IMR-90 (cell line): ENCODE data around the gene TCFL5. TPM values are rescaled to one million over a fixed set of nuclear protein-coding genes. Genes with fewer than 3 reads are reported as not detected.

Experiments
- ATAC-seq: fragments of 200-7000 bp; cut with Tn5 transposase; 2 replicates; pipeline ENCODE4 v1.9.1; 2020; ENCODE audit warnings: low read depth, mild to moderate bottlenecking, moderate library complexity
- BruUV-seq: library from RNA; stranded (reverse); fragments of 400-500 nt; replicated peaks from 2 replicates; lab custom pipeline; 2021; lab: Mats Ljungman, UMichigan
- CTCF ChIA-PET: fragments of 300-600 bp; formaldehyde crosslinking; extraction: SDS; loops from one replicate; lab custom pipeline; 2021; ENCODE audit warnings: antibody characterized with exemption; lab: Yijun Ruan, JAX
- POLR2A ChIA-PET: fragments of 300-600 bp; sonication (Branson Sonifier 250); formaldehyde crosslinking; loops from one replicate; lab custom pipeline; 2022; ENCODE audit warnings: antibody characterized with exemption; ENCODE audit not compliant: unreplicated experiment; lab: Charles Lee
- DNase-seq: peaks from one replicate; pipeline ENCODE4 v3.0.0; 2013
- H2AFZ ChIP-seq: replicated peaks from 2 replicates; pipeline ENCODE3; 2013; ENCODE audit warnings: low read length, mild to moderate bottlenecking; ENCODE audit not compliant: poor library complexity
- H2AK5ac ChIP-seq: 2 replicates; pipeline ENCODE4 v1.6.1; 2013; ENCODE audit warnings: low read depth, low read length, inconsistent platforms
- H2AK9ac ChIP-seq: replicated peaks from 2 replicates; pipeline ENCODE3; 2013; ENCODE audit warnings: mild to moderate bottlenecking, low read depth, low read length, moderate library complexity; ENCODE audit not compliant: poor library complexity
- H2BK120ac ChIP-seq: 2 replicates; pipeline ENCODE4 v1.6.1; 2013; ENCODE audit warnings: low read depth, low read length, inconsistent platforms
- H2BK15ac ChIP-seq: 3 replicates; pipeline ENCODE4 v1.6.1; 2013; ENCODE audit warnings: low read depth, low read length, inconsistent platforms
- H2BK20ac ChIP-seq: 2 replicates; pipeline ENCODE4 v1.6.1; 2013; ENCODE audit warnings: low read depth, mild to moderate bottlenecking, inconsistent platforms, low read length, moderate library complexity
- H2BK5ac ChIP-seq: 2 replicates; pipeline ENCODE4 v1.6.1; 2013; ENCODE audit warnings: mild to moderate bottlenecking, low read depth, low read length, inconsistent platforms; ENCODE audit not compliant: poor library complexity, severe bottlenecking
- H3K14ac ChIP-seq: replicated peaks from 2 replicates; pipeline ENCODE4 v1.6.1; 2013; ENCODE audit warnings: low read depth, low read length, inconsistent platforms
- H3K18ac ChIP-seq: 2 replicates; pipeline ENCODE4 v1.6.1; 2013; ENCODE audit warnings: low read depth, low read length, control low read depth
- H3K23ac ChIP-seq: 2 replicates; pipeline ENCODE4 v1.6.1; 2013; ENCODE audit warnings: low read depth, low read length, inconsistent platforms
- H3K27ac ChIP-seq: 2 replicates; pipeline ENCODE4 v1.5.1; 2013; ENCODE audit warnings: mild to moderate bottlenecking, control low read depth, low read length; ENCODE audit not compliant: insufficient read depth
- H3K27me3 ChIP-seq: 2 replicates; pipeline ENCODE4 v1.6.1; 2013; ENCODE audit warnings: low read length; ENCODE audit not compliant: control insufficient read depth, insufficient read depth
- H3K36me3 ChIP-seq: 2 replicates; pipeline ENCODE4 v1.6.1; 2013; ENCODE audit warnings: low read length, mixed read lengths; ENCODE audit not compliant: control insufficient read depth, insufficient read depth
- H3K4ac ChIP-seq: 2 replicates; pipeline ENCODE4 v1.6.1; 2013; ENCODE audit warnings: low read depth, low read length, inconsistent platforms
- H3K4me1 ChIP-seq: 2 replicates; pipeline ENCODE4 v1.6.1; 2013; ENCODE audit warnings: low read length, mixed read lengths; ENCODE audit not compliant: control insufficient read depth, insufficient read depth
- H3K4me2 ChIP-seq: 2 replicates; pipeline ENCODE4 v1.6.1; 2013; ENCODE audit warnings: low read depth, mild to moderate bottlenecking, control low read depth, low read length, moderate library complexity
- H3K4me3 ChIP-seq: 2 replicates; pipeline ENCODE4 v1.5.1; 2013; ENCODE audit warnings: low read depth, mild to moderate bottlenecking, control low read depth, low read length, moderate library complexity; ENCODE audit not compliant: insufficient read depth
- H3K56ac ChIP-seq: 2 replicates; pipeline ENCODE4 v1.6.1; 2013; ENCODE audit warnings: low read length, inconsistent platforms; ENCODE audit not compliant: insufficient read depth; ENCODE audit errors: extremely low read depth
- H3K79me1 ChIP-seq, 2 experiments: 2 replicates each; pipeline ENCODE4 v1.6.1; 2013; ENCODE audit warnings: low read length in 2 of 2, inconsistent platforms in 1 of 2, low read depth in 1 of 2
- H3K9ac ChIP-seq: 2 replicates; pipeline ENCODE4 v1.6.1; 2013; ENCODE audit warnings: low read depth, low read length, control low read depth
- H3K9me1 ChIP-seq: 2 replicates; pipeline ENCODE4 v1.6.1; 2013; ENCODE audit warnings: low read length, inconsistent platforms; ENCODE audit not compliant: insufficient read depth
- H3K9me3 ChIP-seq: 2 replicates; pipeline ENCODE4 v1.6.1; 2013; ENCODE audit warnings: low read length; ENCODE audit not compliant: control insufficient read depth, insufficient read depth
- H4K20me1 ChIP-seq: 2 replicates; pipeline ENCODE4 v1.6.1; 2013; ENCODE audit warnings: low read length, inconsistent platforms; ENCODE audit not compliant: insufficient read depth
- H4K5ac ChIP-seq: 2 replicates; pipeline ENCODE4 v1.6.1; 2013; ENCODE audit warnings: mild to moderate bottlenecking, low read depth, low read length, control low read depth
- H4K8ac ChIP-seq, 2 experiments: 2 replicates each; pipeline ENCODE4 v1.6.1; 2013; ENCODE audit warnings: low read depth in 2 of 2, low read length in 2 of 2, control low read depth in 1 of 2, inconsistent platforms in 1 of 2
- H4K91ac ChIP-seq: 2 replicates; pipeline ENCODE4 v1.6.1; 2013; ENCODE audit warnings: low read depth, low read length, inconsistent platforms; ENCODE audit not compliant: insufficient read depth
- BHLHE40 ChIP-seq: fragments of 150-350 bp; IDR thresholded peaks from 2 replicates; pipeline ENCODE4 v1.6.1; 2016; ENCODE audit warnings: mild to moderate bottlenecking, low read depth, low read length
- CEBPB ChIP-seq: IDR thresholded peaks from 2 replicates; pipeline ENCODE4 v1.6.1; 2012; ENCODE audit warnings: low read depth, low read length, improper control_type of control experiment
- CHD1 ChIP-seq: IDR thresholded peaks from 2 replicates; pipeline ENCODE4 v1.6.1; 2012; ENCODE audit warnings: low read depth, low read length, improper control_type of control experiment
- FOS ChIP-seq: fragments of 150-350 bp; IDR thresholded peaks from 2 replicates; pipeline ENCODE4 v1.6.1; 2016; ENCODE audit warnings: low read depth, low read length
- MAFK ChIP-seq: IDR thresholded peaks from 2 replicates; pipeline ENCODE4 v1.6.1; 2012; ENCODE audit warnings: low read depth, low read length, improper control_type of control experiment
- MAZ ChIP-seq: IDR thresholded peaks from 2 replicates; pipeline ENCODE4 v1.6.1; 2012; ENCODE audit warnings: low read depth, mild to moderate bottlenecking, low read length, improper control_type of control experiment, moderate library complexity, borderline replicate concordance
- MXI1 ChIP-seq: IDR thresholded peaks from 2 replicates; pipeline ENCODE4 v1.6.1; 2012; ENCODE audit warnings: low read depth, mild to moderate bottlenecking, low read length, moderate library complexity, borderline replicate concordance
- NFE2L2 ChIP-seq: fragments of 150-350 bp; IDR thresholded peaks from 2 replicates; pipeline ENCODE4 v1.6.1; 2016; ENCODE audit warnings: low read depth, mild to moderate bottlenecking, low read length
- POLR2A ChIP-seq: IDR thresholded peaks from 2 replicates; pipeline ENCODE4 v1.6.1; 2012; ENCODE audit warnings: mild to moderate bottlenecking, low read depth, low read length
- RAD21 ChIP-seq: IDR thresholded peaks from 2 replicates; pipeline ENCODE4 v1.6.1; 2012; ENCODE audit warnings: low read length, improper control_type of control experiment
- RCOR1 ChIP-seq: IDR thresholded peaks from 2 replicates; pipeline ENCODE4 v1.6.1; 2012; ENCODE audit warnings: mild to moderate bottlenecking, low read length, improper control_type of control experiment; ENCODE audit not compliant: insufficient replicate concordance
- RFX5 ChIP-seq: IDR thresholded peaks from 2 replicates; pipeline ENCODE4 v1.8.0; 2012; ENCODE audit warnings: low read depth, mild to moderate bottlenecking, low read length, moderate library complexity
- SMC3 ChIP-seq: fragments of 150-350 bp; IDR thresholded peaks from 2 replicates; pipeline ENCODE4 v1.6.1; 2016; ENCODE audit warnings: low read depth, mild to moderate bottlenecking, antibody characterized with exemption, low read length, moderate library complexity
- WGBS, 2 experiments: methylation state at CpG; one replicate each; pipeline versions ENCODE4 v1.1.5 to v1.1.7; 2013; ENCODE audit warnings: missing lambda C conversion rate in 2 of 2; ENCODE audit not compliant: insufficient read length in 1 of 2; ENCODE audit errors: extremely low coverage in 2 of 2; 5-methylcytosine and 5-hydroxymethylcytosine counted together
- dilution Hi-C: fragments of 300-500 bp; cut with HindIII; formaldehyde crosslinking; loops from one replicate; pipeline ENCODE4 v1.14.3; 2018; ENCODE audit warnings: low sequenced_read_pairs; ENCODE audit not compliant: unreplicated experiment
- in situ Hi-C: fragments of 300-500 bp; cut with MboI; formaldehyde crosslinking; loops from 3 replicates; pipeline ENCODE4 v1.14.3; 2019; ENCODE audit warnings: low sequenced_read_pairs, inconsistent platforms, mixed read lengths
- intact Hi-C: fragments of 100-400 bp; cut with micrococcal nuclease; formaldehyde crosslinking; loops from 2 replicates; pipeline ENCODE4 v1.10.0; 2022
- polyA plus RNA-seq, 3 experiments: library from polyadenylated mRNA; depleted of rRNA; stranded (reverse); fragments of >200 nt; gene quantifications; 2 replicates each; pipeline ENCODE4 v1.2.3, GENCODE V29; 2012; ENCODE audit warnings: low replicate concordance in 1 of 3
- total RNA-seq: library from RNA; depleted of rRNA; stranded (reverse); fragments of >200 nt; gene quantifications from 2 replicates; pipeline ENCODE4 v1.2.3, GENCODE V29; 2012
- TF ChIP-seq, protein P1 (sequence below): fragments of 150-350 bp; IDR thresholded peaks from 2 replicates; pipeline ENCODE4 v1.6.1; 2017; ENCODE audit warnings: mild to moderate bottlenecking, antibody characterized with exemption, low read length, low read depth
- TF ChIP-seq, protein P2 (sequence below): fragments of 150-350 bp; IDR thresholded peaks from 2 replicates; pipeline ENCODE4 v1.6.1; 2016; ENCODE audit warnings: low read depth, mild to moderate bottlenecking, low read length, moderate library complexity, borderline replicate concordance
- TF ChIP-seq, protein P3 (sequence below): conservative IDR thresholded peaks from 2 replicates; pipeline ENCODE4 v1.5.1; 2012; ENCODE audit warnings: mild to moderate bottlenecking, low read depth, low read length, improper control_type of control experiment

The TCFL5 gene
- total and polyA plus RNA-seq, 2 of the 4 experiments (the other 2 are of a cell fraction), result 6.0 to 8.2 TPM

DNA sequence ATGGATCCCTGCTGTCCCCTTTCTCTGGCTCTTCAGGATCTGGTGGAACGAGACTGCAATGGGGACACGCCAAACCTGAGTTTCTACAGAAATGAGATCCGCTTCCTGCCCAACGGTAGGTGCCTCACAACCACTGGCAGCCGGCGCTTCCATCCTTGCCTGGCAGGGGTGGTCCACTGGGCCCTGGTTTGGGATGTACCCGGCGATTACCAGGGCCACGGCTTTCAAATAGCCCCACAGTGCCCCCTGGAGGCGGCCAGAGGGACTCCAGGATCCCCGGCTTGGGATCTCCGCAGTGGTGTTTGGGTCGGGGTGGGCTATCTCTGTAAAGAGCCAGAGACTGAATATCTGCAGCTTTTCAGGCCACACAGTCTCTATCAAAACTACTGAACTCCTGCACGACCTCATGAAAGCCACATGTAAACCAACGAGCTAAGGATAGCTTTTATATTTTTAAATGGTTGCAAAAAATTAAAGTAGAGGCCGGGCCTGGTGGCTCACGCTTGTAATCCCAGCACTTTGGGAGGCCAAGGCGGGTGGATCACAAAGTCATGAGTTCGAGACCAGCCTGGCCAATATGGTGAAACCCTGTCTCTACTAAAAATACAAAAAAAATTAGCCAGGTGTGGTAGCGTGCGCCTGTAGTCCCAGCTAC lies 53.3 kb downstream of the TCFL5 start:
- H4K91ac ChIP-seq, result no peak overlapping the region
- H3K18ac ChIP-seq, result no peak overlapping the region
- H2BK5ac ChIP-seq, result no peak overlapping the region
- peaks cover 19 to 45% of the 10 kb centered on the region in 2 experiments for H3K79me1 ChIP-seq
- H3K23ac ChIP-seq, result no peak overlapping the region
- CTCF ChIA-PET, result no interaction called here
- no peak overlapping the region for H2AFZ ChIP-seq
- H2BK120ac ChIP-seq, result no peak overlapping the region
- intact Hi-C loops (loop anchor here (1.0 to 5.0 kb wide), 2 partner anchors 140 to 199 kb away; partner anchors contain the start of gene BHLHE23), dilution Hi-C loops (no loop called here), in situ Hi-C loops (no loop called here)
- no peak overlapping the region for H3K56ac ChIP-seq
- POLR2A ChIA-PET, result interaction anchor here (0.6 kb wide), 1 partner anchor 453 kb away, joined by 8 read pairs; no protein-coding TSS in a partner anchor
- H4K5ac ChIP-seq, result no peak overlapping the region
- ATAC-seq (peak; percentile 64), DNase-seq (peak; percentile 48)
- H3K4me2 ChIP-seq, result no peak overlapping the region
- no peak overlapping the region for H3K27ac ChIP-seq
- no peaks in the 10 kb centered on the region for H3K9me1 ChIP-seq
- no peak overlapping the region for H4K8ac ChIP-seq
- no peak overlapping the region for H3K9ac ChIP-seq
- BruUV-seq, result no TSS peak
- H3K4me3 ChIP-seq, result no peak overlapping the region
- no peak overlapping the region for H2AK9ac ChIP-seq
- no peak overlapping the region for H3K4ac ChIP-seq
- TF ChIP-seq NFE2L2 (no peak), MAFK (no peak), CHD1 (no peak), CEBPB (no peak), POLR2A (no peak), BHLHE40 (no peak), FOS (no peak), RAD21 (peak; percentile 77), RFX5 (no peak), MAZ (no peak), SMC3 (peak; percentile 74), MXI1 (no peak), RCOR1 (no peak)
- TF ChIP-seq, protein P1, sequence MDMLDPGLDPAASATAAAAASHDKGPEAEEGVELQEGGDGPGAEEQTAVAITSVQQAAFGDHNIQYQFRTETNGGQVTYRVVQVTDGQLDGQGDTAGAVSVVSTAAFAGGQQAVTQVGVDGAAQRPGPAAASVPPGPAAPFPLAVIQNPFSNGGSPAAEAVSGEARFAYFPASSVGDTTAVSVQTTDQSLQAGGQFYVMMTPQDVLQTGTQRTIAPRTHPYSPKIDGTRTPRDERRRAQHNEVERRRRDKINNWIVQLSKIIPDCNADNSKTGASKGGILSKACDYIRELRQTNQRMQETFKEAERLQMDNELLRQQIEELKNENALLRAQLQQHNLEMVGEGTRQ, result no peak
- TF ChIP-seq, protein P2, sequence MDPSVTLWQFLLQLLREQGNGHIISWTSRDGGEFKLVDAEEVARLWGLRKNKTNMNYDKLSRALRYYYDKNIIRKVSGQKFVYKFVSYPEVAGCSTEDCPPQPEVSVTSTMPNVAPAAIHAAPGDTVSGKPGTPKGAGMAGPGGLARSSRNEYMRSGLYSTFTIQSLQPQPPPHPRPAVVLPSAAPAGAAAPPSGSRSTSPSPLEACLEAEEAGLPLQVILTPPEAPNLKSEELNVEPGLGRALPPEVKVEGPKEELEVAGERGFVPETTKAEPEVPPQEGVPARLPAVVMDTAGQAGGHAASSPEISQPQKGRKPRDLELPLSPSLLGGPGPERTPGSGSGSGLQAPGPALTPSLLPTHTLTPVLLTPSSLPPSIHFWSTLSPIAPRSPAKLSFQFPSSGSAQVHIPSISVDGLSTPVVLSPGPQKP, result no peak
- TF ChIP-seq, protein P3, sequence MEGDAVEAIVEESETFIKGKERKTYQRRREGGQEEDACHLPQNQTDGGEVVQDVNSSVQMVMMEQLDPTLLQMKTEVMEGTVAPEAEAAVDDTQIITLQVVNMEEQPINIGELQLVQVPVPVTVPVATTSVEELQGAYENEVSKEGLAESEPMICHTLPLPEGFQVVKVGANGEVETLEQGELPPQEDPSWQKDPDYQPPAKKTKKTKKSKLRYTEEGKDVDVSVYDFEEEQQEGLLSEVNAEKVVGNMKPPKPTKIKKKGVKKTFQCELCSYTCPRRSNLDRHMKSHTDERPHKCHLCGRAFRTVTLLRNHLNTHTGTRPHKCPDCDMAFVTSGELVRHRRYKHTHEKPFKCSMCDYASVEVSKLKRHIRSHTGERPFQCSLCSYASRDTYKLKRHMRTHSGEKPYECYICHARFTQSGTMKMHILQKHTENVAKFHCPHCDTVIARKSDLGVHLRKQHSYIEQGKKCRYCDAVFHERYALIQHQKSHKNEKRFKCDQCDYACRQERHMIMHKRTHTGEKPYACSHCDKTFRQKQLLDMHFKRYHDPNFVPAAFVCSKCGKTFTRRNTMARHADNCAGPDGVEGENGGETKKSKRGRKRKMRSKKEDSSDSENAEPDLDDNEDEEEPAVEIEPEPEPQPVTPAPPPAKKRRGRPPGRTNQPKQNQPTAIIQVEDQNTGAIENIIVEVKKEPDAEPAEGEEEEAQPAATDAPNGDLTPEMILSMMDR, result peak; percentile 81
- H2BK15ac ChIP-seq, result no peak overlapping the region
- H3K14ac ChIP-seq, result no peak overlapping the region
- H3K36me3 ChIP-seq, result peaks cover 44% of the 10 kb centered on the region
- H3K27me3 ChIP-seq, result no peaks in the 10 kb centered on the region
- peaks cover 10% of the 10 kb centered on the region for H3K4me1 ChIP-seq
- WGBS, 2 experiments, result 37% methylated on average over 6 of the region's 21 CpGs; no CpG with 5 or more reads in 1 of the 2 experiments
- no peak overlapping the region for H2BK20ac ChIP-seq
- H4K20me1 ChIP-seq, result peaks cover 50% of the 10 kb centered on the region
- H3K9me3 ChIP-seq, result no peaks in the 10 kb centered on the region
- H2AK5ac ChIP-seq, result no peak overlapping the region
